Esophagus muscularis mucosa (tissue), 4 donors: ENCODE measurements around the gene APOBEC4. TPM values are rescaled to one million over a fixed set of nuclear protein-coding genes. Genes with fewer than 3 reads are reported as not detected.
A peak's percentile ranks its signal among the peaks of the same experiment; 100 is the strongest.

Experiments used
- DNase-seq: peaks from one replicate; pipeline ENCODE4 v3.0.0-alpha.2; 2017; ENCODE audit errors: extremely low spot score
- H3K27ac ChIP-seq, 4 donors: fragments of 200-600 bp; sonication (generic); replicated peaks in 1 of 4; 1 replicate in 3 of 4; 2 replicates in 1 of 4; pipeline ENCODE4 v1.5.1; 2016 to 2019; ENCODE audit warnings: mild to moderate bottlenecking in 1 of 4
- H3K27me3 ChIP-seq, 4 donors: fragments of 200-600 bp; sonication (generic); one replicate each; pipeline versions ENCODE4 v1.5.1 to v1.6.0; 2016 to 2019
- H3K36me3 ChIP-seq, 4 donors: fragments of 200-600 bp; sonication (generic); one replicate each; pipeline ENCODE4 v1.5.1; 2016 to 2019
- H3K4me1 ChIP-seq, 4 donors: fragments of 200-600 bp; sonication (generic); one replicate each; pipeline ENCODE4 v1.5.1; 2016 to 2019
- H3K4me3 ChIP-seq, 4 donors: fragments of 200-600 bp; sonication (generic); 1 replicate in 2 of 4; 2 replicates in 2 of 4; pipeline ENCODE4 v1.5.1; 2016 to 2019; ENCODE audit warnings: mild to moderate bottlenecking in 4 of 4, moderate library complexity in 1 of 4
- H3K9me3 ChIP-seq, 4 donors: fragments of 200-600 bp; sonication (generic); 1 replicate in 3 of 4; 2 replicates in 1 of 4; pipeline ENCODE4 v1.5.1; 2016 to 2019
- CTCF ChIP-seq, 3 experiments: fragments of 200-600 bp in 2 of 3; fragments of 450-650 bp in 1 of 3; sonication (generic) in 2 of 3; IDR thresholded peaks; one replicate each; pipeline ENCODE4 v1.5.1; 2017 to 2019; ENCODE audit warnings: antibody characterized with exemption in 3 of 3, mild to moderate bottlenecking in 2 of 3, moderate library complexity in 1 of 3
- EP300 ChIP-seq: sonication (generic); formaldehyde crosslinking; IDR thresholded peaks from one replicate; pipeline ENCODE4 v1.6.1; 2017; ENCODE audit warnings: antibody characterized with exemption
- POLR2A ChIP-seq: fragments of 450-650 bp; IDR thresholded peaks from one replicate; pipeline ENCODE4 v1.6.1; 2017; ENCODE audit warnings: antibody characterized with exemption, moderate library complexity, mild to moderate bottlenecking, low read depth
- POLR2AphosphoS5 ChIP-seq, 2 donors: sonication (generic); formaldehyde crosslinking; IDR thresholded peaks; one replicate each; pipeline ENCODE4 v1.6.1; 2017; ENCODE audit warnings: antibody characterized with exemption in 2 of 2
- WGBS: methylation state at CpG from one replicate; pipeline ENCODE4 v1.1.5; 2018; 5-methylcytosine and 5-hydroxymethylcytosine counted together
- intact Hi-C: fragments of 100-400 bp; cut with DNase I; formaldehyde crosslinking; loops from one replicate; pipeline ENCODE4 v1.15.1; 2023
- total RNA-seq, 4 donors: library from RNA; depleted of rRNA; stranded (reverse); fragments of >200 nt; gene quantifications; one replicate each; pipeline versions ENCODE4 v1.1.0 to v1.2.1, GENCODE V29; 2016

APOBEC4 gene
- total RNA-seq, 4 donors from 2014 or later: not detected

- peaks cover 0 to 11% (median 3%) of the 10 kb centered on the region in 4 donors for H3K36me3 ChIP-seq
- peak overlapping the region; percentile 90 to 95 (median 94) for H3K4me3 ChIP-seq
- TF ChIP-seq POLR2A (no peak), EP300 (no peak), POLR2AphosphoS5 (IDR thresholded peaks at IDR 0.05) (no peak), CTCF (IDR thresholded peaks at IDR 0.05) (no peak)
- H3K27me3 ChIP-seq: no peaks in the 10 kb centered on the region
- 0% methylated on average over 15 of the region's 42 CpGs for WGBS
- peaks cover 29 to 40% (median 39%) of the 10 kb centered on the region in 4 donors for H3K4me1 ChIP-seq
- intact Hi-C loops: loop anchor here (10.0 kb wide), 1 partner anchor 1240 kb away; the partner anchor contains the start of gene GLUL
- DNase-seq: no peak
- no peaks in the 10 kb centered on the region for H3K9me3 ChIP-seq
- peak overlapping the region; percentile 97 to 99 (median 98) for H3K27ac ChIP-seq
These were observed 18.0 kb downstream of the APOBEC4 start for GRCh38 chr1:183635099-183635605.

GRCh38 chr1:183634429-183635065 is 18.6 kb downstream of the APOBEC4 start:
- Histone ChIP-seq H3K9me3 (no peaks in the 10 kb centered on the region), H3K4me3 (peak overlapping the region; percentile 90 to 95 (median 94)), H3K36me3 (peaks cover 2 to 17% (median 9%) of the 10 kb centered on the region in 4 donors), H3K27me3 (no peaks in the 10 kb centered on the region), H3K27ac (peak overlapping the region; percentile 97 to 99 (median 98)), H3K4me1 (peaks cover 29 to 46% (median 45%) of the 10 kb centered on the region in 4 donors)
- WGBS: 2% methylated on average over 10 of the region's 10 CpGs
- TF ChIP-seq EP300: no peak
- TF ChIP-seq CTCF (IDR thresholded peaks at IDR 0.05): no peak
- TF ChIP-seq POLR2AphosphoS5 (IDR thresholded peaks at IDR 0.05): no peak
- no peak for TF ChIP-seq POLR2A
- intact Hi-C loops: loop anchor here (5.0 to 10.0 kb wide), 2 partner anchors 162 to 1240 kb away; partner anchors contain the start of genes GLUL and SMG7
- no peak for DNase-seq

GRCh38 chr1:183633676-183634343 is 19.3 kb downstream of the APOBEC4 start:
- intact Hi-C loops: loop anchor here (5.0 to 10.0 kb wide), 2 partner anchors 162 to 1239 kb away; partner anchors contain the start of genes GLUL and SMG7
- H3K36me3 ChIP-seq: peaks cover 10 to 25% (median 15%) of the 10 kb centered on the region in 4 donors
- TF ChIP-seq POLR2AphosphoS5 (IDR thresholded peaks at IDR 0.05): peak; percentile 48 to 96
- TF ChIP-seq CTCF (IDR thresholded peaks at IDR 0.05): peak; percentile 38 to 60 (median 54)
- no peak for TF ChIP-seq EP300
- peak; percentile 38 for TF ChIP-seq POLR2A
- H3K4me3 ChIP-seq: peak overlapping the region; percentile 90 to 95 (median 94)
- WGBS: 0% methylated on average over 1 of the region's 1 CpG
- peaks cover 29 to 53% (median 52%) of the 10 kb centered on the region in 4 donors for H3K4me1 ChIP-seq
- peak overlapping the region; percentile 97 to 99 (median 98) for H3K27ac ChIP-seq
- H3K9me3 ChIP-seq: no peaks in the 10 kb centered on the region
- DNase-seq: no peak
- H3K27me3 ChIP-seq: no peaks in the 10 kb centered on the region

- peak overlapping the region; percentile 97 to 99 (median 98) for H3K27ac ChIP-seq
- no peak for DNase-seq
- H3K4me1 ChIP-seq: peaks cover 29 to 62% (median 60%) of the 10 kb centered on the region in 4 donors
- intact Hi-C loops: loop anchor here (5.0 to 10.0 kb wide), 2 partner anchors 161 to 1238 kb away; partner anchors contain the start of genes GLUL and SMG7
- peaks cover 16 to 33% (median 22%) of the 10 kb centered on the region in 4 donors for H3K36me3 ChIP-seq
- no peaks in the 10 kb centered on the region for H3K9me3 ChIP-seq
- H3K4me3 ChIP-seq: peak overlapping the region; percentile 90 to 95 (median 94)
- TF ChIP-seq EP300 (no peak), CTCF (IDR thresholded peaks at IDR 0.05) (no peak), POLR2A (no peak), POLR2AphosphoS5 (IDR thresholded peaks at IDR 0.05) (no peak)
- WGBS: 30% methylated on average over 1 of the region's 1 CpG
- no peaks in the 10 kb centered on the region for H3K27me3 ChIP-seq
These were observed 20.2 kb downstream of the APOBEC4 start for GRCh38 chr1:183632964-183633363.
